ENCODE data around the gene SKOR1.

SKOR1 gene, protein sequence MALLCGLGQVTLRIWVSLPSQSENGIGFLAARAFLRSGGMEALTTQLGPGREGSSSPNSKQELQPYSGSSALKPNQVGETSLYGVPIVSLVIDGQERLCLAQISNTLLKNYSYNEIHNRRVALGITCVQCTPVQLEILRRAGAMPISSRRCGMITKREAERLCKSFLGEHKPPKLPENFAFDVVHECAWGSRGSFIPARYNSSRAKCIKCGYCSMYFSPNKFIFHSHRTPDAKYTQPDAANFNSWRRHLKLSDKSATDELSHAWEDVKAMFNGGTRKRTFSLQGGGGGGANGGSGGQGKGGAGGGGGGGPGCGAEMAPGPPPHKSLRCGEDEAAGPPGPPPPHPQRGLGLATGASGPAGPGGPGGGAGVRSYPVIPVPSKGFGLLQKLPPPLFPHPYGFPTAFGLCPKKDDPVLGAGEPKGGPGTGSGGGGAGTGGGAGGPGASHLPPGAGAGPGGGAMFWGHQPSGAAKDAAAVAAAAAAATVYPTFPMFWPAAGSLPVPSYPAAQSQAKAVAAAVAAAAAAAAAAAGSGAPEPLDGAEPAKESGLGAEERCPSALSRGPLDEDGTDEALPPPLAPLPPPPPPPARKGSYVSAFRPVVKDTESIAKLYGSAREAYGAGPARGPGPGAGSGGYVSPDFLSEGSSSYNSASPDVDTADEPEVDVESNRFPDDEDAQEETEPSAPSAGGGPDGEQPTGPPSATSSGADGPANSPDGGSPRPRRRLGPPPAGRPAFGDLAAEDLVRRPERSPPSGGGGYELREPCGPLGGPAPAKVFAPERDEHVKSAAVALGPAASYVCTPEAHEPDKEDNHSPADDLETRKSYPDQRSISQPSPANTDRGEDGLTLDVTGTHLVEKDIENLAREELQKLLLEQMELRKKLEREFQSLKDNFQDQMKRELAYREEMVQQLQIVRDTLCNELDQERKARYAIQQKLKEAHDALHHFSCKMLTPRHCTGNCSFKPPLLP
- total RNA-seq: 1.5 to 3.7 reads per million in 2 donors

DNA sequence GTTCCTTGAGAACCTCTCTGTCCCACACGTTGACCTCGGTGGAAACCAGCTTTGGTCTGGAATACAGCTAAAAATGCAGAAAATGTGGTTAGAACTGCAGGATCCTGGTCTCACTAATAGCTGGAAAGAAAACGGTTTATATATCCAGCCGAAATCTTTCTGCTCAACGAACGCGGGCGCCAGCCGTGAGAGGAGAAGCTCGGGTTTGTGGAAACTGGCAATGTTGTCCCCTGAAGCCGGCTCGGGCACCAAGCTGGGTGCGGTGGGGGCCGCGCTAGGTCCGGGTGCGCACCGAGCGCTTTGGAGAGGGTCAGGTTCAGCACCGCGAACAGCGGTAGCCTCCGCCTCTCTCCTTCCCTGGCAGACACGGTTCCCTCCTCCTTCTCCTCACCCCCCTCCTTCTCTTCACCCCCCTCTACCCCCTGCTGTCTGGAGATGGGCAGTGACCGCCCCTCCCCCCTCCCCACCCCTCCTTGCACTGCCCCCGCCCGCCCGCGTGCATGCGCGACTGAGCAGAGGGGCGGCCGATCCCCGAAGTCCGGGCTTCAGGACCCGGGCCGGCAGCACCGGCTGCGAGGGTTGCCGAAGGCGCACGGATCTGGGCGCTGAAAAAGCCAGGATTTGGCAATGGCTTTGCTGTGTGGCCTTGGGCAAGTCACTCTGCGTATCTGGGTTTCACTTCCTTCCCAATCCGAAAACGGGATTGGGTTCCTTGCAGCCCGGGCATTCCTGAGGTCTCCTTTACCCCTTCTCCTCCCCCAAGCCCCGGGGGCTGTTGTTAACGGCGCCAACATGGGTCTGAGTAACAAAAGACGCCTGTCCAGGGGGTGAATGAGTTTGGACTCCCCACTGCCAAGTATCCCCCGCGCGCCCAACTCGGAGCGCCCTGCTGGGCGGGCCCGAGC lies at the start of gene SKOR1:
Gene SKOR1, plus strand, starts transcription at position 534 of the 905 bp plus-strand sequence. Its CDS starts 94 bp downstream, at position 628.
- no peak for DNase-seq

DNA sequence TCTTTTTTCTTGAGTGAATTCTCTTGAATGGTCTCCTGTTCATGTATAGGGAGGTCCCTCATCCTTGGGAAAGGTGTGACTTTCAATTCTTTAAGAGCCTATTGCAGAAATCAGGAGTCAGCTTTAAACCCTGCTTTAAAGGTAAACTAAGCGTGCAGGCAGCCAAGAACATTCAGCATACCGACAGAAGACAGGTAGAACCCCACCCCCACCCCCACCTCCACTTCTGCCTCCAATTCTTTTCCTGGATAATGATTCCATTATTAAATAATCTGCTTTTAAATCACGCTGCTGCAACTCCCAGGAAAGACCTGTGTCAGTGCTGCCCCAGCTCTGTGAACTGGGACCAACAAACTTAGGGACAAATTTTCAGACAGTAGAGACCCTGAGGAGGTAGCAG lies 49.3 kb upstream of the SKOR1 start:
- DNase-seq: no peak

DNA sequence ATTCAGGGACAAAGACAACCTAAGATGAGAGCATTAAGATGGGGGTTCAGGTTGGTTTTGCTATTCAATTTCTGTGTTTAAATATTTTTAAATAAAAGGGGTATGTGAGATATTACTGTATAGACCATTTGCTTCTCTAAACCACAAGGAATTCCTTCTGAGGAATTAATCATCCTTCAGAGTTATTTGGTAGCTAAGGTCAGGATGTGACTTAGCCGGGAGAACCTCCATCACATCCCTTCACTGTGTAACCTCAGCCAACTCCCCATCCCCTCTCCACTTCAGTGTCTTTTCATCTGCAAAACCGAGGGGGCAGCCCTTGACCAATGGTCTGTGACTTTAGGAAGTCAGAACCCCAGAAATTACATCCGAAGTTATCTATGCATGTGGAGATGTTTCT lies 48.7 kb upstream of the SKOR1 start:
- no peak for DNase-seq

- no peak for DNase-seq
Measured at GRCh38 chr15:67777071-67777470, 48.2 kb upstream of the SKOR1 start.

DNA sequence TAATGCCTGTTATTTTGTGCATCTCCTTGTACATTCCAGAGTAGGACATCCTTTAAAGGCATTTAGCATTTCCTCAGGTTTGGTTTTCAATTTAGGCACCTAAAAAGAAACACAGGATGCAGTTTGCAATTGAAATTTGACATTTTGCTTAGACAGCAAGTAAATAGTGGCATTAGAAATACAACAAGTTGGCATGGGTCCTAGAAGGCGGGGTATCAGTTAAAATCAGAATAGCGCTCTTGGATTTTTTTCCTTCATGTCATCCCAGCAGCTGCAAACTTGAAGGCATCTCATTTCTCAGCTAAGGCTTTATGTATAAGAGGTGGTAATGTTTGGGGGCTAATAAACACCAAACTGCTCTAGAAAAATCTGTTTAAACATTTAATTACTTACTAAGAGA lies 47.5 kb upstream of the SKOR1 start:
- no peak for DNase-seq

DNA sequence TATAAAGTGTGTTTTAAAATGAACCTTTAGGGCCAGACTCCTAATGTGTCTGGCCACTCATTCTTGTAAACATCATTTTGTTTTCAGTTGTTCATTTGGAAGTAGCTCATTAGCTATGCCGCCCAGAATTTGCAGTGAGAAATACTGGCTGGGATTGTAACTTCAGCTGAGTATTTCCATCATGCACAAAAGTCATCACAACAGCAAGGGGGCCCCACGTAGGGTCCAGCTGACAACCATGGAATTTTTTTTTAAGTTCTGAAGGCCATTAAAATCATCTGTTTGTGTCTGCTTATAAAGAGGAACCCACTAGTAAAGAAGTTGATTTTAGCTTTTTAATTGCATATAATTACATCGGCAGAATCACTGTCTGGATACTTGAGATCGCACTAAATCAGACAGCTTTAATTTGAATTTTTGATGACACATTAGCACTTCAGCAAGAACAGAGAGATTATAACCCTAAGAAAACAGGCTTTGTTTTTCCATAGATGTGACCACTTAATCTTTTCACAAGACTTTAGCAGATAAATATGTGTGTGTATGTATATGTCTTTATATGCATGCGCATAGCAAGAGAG lies 46.3 kb upstream of the SKOR1 start:
- DNase-seq: no peak

GRCh38 chr15:67779549-67780111 lies 45.7 kb upstream of the SKOR1 start:
- no peak for DNase-seq

GRCh38 chr15:67781061-67781460 lies 44.2 kb upstream of the SKOR1 start:
- DNase-seq: no peak

DNA sequence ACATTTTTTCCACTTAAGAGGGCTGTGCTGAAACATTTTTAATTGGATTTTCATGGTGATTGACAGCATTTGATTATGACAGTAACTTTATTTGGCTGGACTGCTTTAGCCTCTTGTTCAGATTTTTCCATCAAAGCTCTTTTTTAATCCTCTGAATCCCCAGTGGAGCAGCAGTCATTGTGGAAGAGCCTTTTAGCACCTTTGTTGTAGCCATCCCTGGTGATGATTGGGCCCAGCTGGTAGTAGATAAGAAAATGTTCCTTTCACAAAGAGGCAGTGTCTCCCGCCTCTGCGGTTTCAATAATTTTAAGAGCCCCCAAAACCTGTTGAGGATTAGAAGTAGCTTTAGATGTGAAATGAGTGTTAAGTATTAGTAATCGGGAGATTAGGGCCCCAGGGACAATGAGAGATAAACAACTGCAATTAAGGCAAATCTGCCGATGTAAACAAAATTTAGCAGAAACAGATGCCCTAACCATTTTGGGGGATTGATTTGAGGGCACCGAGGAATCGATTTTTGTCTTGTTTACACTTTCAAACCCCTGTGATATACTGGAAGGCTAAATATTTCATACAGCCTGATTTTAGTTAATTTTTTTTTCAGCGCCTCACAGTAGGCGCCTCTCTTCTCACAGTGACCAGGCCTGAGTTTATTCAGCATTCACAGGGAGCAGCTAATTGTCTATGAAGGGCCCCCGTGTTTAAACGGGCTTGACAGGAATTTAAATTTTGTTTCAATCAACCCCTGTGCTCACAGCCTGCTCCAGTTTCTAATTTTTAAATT lies 43.2 kb upstream of the SKOR1 start:
- DNase-seq: no peak

DNA sequence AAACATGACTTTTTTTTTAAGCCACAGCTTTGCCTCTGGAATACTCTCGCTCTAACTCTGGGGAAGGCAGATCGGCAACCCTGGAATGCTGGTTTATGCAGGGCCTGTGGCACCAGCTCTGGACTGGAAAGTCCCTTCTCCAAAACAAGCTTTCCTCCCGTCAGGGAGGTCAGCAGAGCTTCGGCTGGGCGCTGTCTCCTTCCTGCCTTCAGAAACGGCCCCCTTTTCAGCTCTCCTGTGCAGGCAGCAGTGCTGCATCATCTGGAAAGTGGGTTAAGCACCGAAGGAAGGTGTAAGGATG lies 42.7 kb upstream of the SKOR1 start:
- DNase-seq: no peak

GRCh38 chr15:67783303-67783702 lies 42.0 kb upstream of the SKOR1 start:
- peak in 3 of 5 experiments; percentile 24 to 91 (median 56) for DNase-seq

DNA sequence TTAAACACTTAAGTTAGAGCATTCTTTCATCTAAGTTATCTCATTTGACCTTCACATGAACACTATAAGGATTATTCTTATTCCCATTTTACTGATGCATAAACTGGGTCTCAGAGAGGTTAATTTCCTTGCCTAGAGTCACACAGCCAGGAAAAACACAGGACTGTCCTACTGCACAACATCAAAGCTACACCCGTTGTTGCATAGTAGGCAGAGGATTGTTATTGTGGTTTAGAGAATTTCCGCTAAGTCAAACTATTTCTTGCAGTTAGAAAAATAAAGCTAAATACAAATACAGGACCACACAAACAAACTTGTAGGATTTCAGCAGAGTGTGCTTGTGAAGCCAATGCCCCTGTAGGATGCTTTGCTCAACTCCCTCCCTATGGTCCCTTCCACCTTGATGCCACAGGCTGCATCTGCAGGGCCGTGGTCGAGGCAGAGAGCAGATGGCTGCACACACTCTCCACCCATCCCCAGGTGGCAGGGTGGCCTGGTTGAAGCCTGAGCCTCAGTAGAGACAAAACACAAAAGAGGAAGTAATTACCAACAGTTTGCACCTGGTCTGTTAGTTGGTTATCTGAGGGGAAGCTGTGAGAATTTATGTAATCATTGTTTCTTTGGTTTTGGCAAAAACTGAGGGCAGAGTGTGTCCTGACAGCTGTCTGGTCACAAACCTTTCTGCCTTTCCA lies 41.1 kb upstream of the SKOR1 start:
- peak in 2 of 5 experiments; percentile 26 to 57 for DNase-seq

DNA sequence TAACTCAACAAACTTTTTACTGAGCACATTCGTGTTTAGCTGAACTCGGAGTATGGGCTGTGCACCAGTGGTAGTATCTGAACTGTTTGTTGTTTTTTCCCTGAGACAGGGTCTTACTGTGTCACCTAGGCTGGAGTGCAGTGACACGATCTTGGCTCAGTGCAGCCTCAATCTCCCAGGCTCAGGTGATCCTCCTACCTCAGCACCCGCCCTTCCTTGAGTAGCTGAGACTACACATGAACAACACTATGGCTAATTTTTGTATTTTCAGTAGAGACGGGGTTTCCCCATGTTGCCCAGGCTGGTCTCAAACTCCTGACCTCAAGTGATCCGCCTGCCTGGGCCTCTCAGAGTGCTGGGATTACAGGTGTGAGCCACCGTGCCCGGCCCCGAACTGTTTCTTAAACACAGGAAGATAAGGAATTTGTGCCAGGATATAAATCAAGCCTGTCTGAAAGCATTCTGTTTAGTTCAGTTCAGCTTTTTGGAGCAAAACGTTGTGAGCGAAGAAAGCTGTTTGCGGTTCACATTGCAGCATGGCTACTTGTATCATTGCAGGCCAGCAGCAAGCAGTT lies 40.4 kb upstream of the SKOR1 start:
- DNase-seq: no peak

DNA sequence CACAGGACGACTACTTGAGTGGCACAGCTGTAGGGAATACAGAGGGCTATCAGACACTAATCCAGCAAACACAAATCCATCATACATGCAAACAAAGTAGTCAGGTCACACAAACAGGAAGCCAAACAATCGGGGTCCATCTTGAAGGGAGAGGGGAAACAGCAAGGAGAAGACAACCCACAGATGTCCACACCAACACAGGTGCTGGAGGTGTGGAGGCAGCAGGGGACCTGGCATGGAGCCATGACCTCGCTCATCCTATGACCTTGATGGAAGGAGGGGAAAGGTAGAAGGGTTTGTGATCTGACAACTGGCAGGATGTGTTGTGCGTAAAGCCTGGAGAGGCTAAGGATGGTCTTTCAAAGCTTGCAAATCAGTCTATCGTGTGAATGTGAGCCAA lies 39.9 kb upstream of the SKOR1 start:
- DNase-seq: no peak

GRCh38 chr15:67786646-67787045 lies 38.7 kb upstream of the SKOR1 start:
- no peak for DNase-seq

DNA sequence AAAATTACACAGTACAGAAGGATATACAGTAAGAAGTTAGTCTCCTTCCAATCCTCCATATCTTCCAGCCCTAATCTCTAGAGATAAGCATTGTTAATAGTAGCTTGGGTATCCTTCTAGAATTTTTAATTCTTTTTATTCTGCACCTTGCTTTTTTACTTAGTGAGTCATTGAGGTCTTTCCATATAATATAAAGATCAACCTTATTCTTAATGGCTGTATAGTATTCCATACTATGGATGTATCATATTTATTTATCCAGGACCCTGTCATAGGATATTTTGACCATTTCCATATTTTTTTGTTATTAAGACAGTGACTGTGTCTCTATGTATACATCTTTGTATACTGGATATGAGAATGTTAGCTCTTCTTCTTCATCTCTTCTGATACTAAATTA lies 36.3 kb upstream of the SKOR1 start:
- DNase-seq: no peak

- DNase-seq: no peak
Measured at GRCh38 chr15:67790610-67791319, 34.5 kb upstream of the SKOR1 start.

DNA sequence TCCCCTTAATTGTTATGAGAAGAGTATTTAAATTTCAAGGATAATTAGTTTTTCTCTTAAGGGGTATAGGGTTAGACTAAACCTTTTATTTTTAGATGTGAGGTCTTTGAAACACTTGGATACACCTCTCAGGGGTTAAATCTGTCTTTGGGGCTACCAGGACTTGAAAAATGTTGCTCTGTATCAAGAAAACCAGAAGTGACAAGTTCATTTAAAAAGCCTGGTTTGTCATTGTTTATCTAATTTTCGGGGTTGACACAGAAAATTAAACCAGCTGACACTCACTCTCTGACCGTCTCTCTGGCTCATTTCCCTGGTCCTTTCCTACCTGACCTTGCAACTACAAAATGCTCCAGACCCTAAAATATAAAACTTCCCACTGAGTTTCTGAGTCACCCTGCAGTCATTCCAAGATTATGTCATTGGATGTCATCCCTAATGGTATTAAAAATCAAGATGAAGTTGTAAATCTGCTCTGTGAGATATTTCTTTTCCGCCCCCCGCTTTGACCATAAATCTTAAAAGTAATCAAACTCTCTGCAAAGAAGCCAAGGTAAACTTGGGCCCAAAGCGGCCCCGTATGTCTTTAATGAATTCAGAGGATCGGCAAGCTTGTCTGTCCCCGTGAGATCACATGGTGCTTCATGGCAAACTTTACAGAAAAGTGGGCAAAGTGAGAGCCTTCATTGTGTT lies 32.9 kb upstream of the SKOR1 start:
- DNase-seq: no peak

Measured in T-helper 2 cell (primary cell).